Keratinocyte (primary cell): ENCODE data around the gene WDR93. TPM values are rescaled to one million over a fixed set of nuclear protein-coding genes. Genes with fewer than 3 reads are reported as not detected.

Experiments used
- DNase-seq: peaks from one replicate; pipeline ENCODE4 v3.0.0-alpha.2; 2011; ENCODE audit warnings: low read depth, missing footprints, low spot score
- FAIRE-seq: peaks from 2 replicates; lab custom pipeline; 2011; peaks lifted over from hg19 to GRCh38; lab: Jason Lieb, UNC
- H2AFZ ChIP-seq: 2 replicates; pipeline ENCODE4 v1.6.0; 2012; ENCODE audit warnings: low read length, control low read depth, inconsistent platforms; ENCODE audit not compliant: control insufficient read depth
- H3K27ac ChIP-seq: 2 replicates; pipeline ENCODE4 v1.5.1; 2011; ENCODE audit warnings: low read length; ENCODE audit not compliant: control insufficient read depth, insufficient read depth
- H3K27me3 ChIP-seq: 3 replicates; pipeline ENCODE4 v1.6.0; 2011; ENCODE audit warnings: low read length; ENCODE audit not compliant: control insufficient read depth, insufficient read depth; ENCODE audit errors: extremely low read depth
- H3K36me3 ChIP-seq, 2 experiments: 2 replicates in 1 of 2; 3 replicates in 1 of 2; pipeline ENCODE4 v1.5.1; 2011; ENCODE audit warnings: low read length in 2 of 2, mild to moderate bottlenecking in 1 of 2; ENCODE audit not compliant: control insufficient read depth in 2 of 2, insufficient read depth in 2 of 2; ENCODE audit errors: extremely low read depth in 1 of 2
- H3K4me1 ChIP-seq: 3 replicates; pipeline ENCODE4 v1.5.1; 2011; ENCODE audit warnings: low read length; ENCODE audit not compliant: control insufficient read depth, insufficient read depth; ENCODE audit errors: extremely low read depth
- H3K4me2 ChIP-seq: 3 replicates; pipeline ENCODE4 v1.6.0; 2011; ENCODE audit warnings: low read depth, low read length; ENCODE audit not compliant: control insufficient read depth, insufficient read depth; ENCODE audit errors: extremely low read depth
- H3K4me3 ChIP-seq, 3 experiments: fragments of 200-600 bp in 1 of 3; sonication (generic) in 1 of 3; 2 replicates in 2 of 3; 3 replicates in 1 of 3; pipeline ENCODE4 v1.5.1; 2011 to 2016; ENCODE audit warnings: low read length in 3 of 3, mild to moderate bottlenecking in 3 of 3, control low read depth in 2 of 3, inconsistent platforms in 1 of 3, low read depth in 1 of 3, mixed read lengths in 1 of 3, mixed run types in 1 of 3, moderate library complexity in 1 of 3; ENCODE audit not compliant: control insufficient read depth in 2 of 3, insufficient read depth in 2 of 3; ENCODE audit errors: extremely low read depth in 1 of 3
- H3K79me2 ChIP-seq: 2 replicates; pipeline ENCODE4 v1.6.0; 2012; ENCODE audit warnings: low read length; ENCODE audit not compliant: control insufficient read depth, insufficient read depth
- H3K9ac ChIP-seq: 3 replicates; pipeline ENCODE4 v1.6.0; 2011; ENCODE audit warnings: low read length; ENCODE audit not compliant: control insufficient read depth, insufficient read depth; ENCODE audit errors: extremely low read depth
- H3K9me1 ChIP-seq: 3 replicates; pipeline ENCODE4 v1.6.0; 2011; ENCODE audit warnings: low read length; ENCODE audit not compliant: control insufficient read depth, insufficient read depth; ENCODE audit errors: extremely low read depth
- H3K9me3 ChIP-seq: 2 replicates; pipeline ENCODE4 v1.5.1; 2012; ENCODE audit warnings: low read depth, low read length; ENCODE audit not compliant: control insufficient read depth
- H4K20me1 ChIP-seq: 3 replicates; pipeline ENCODE4 v1.6.0; 2011; ENCODE audit warnings: low read length; ENCODE audit not compliant: control insufficient read depth, insufficient read depth; ENCODE audit errors: extremely low read depth
- CTCF ChIP-seq, 3 experiments: IDR thresholded peaks in 1 of 3; conservative IDR thresholded peaks in 1 of 3; optimal IDR thresholded peaks in 1 of 3; 2 replicates in 2 of 3; 3 replicates in 1 of 3; pipeline versions ENCODE3 to v1.5.1; 2011; ENCODE audit warnings: low read length in 3 of 3, mild to moderate bottlenecking in 3 of 3, moderate library complexity in 2 of 3, control low read depth in 1 of 3, inconsistent platforms in 1 of 3; ENCODE audit not compliant: insufficient read depth in 2 of 3; ENCODE audit errors: extremely low read depth in 1 of 3
- EZH2 ChIP-seq: IDR thresholded peaks from one replicate; pipeline ENCODE4 v1.6.1; 2012; ENCODE audit warnings: inconsistent platforms, mild to moderate bottlenecking, low read length, moderate library complexity
- dilution Hi-C: fragments of 300-500 bp; cut with MboI; formaldehyde crosslinking; loops from one replicate; pipeline ENCODE4 v1.7.0; 2020; ENCODE audit warnings: low sequenced_read_pairs; ENCODE audit not compliant: extremely low pct_ligation_motif_present
- polyA plus RNA-seq, 5 experiments: library from polyadenylated mRNA; depleted of rRNA in 3 of 5; stranded (reverse) in 3 of 5; stranded (forward) in 1 of 5; unstranded in 1 of 5; fragments of >200 nt; gene quantifications; 1 replicate in 1 of 5; 2 replicates in 3 of 5; 3 replicates in 1 of 5; pipeline versions ENCODE4 v1.2.1 to v1.2.3, GENCODE V29; 2011 to 2012; ENCODE audit warnings: missing spikeins in 2 of 5, low read depth in 1 of 5, low replicate concordance in 1 of 5

Gene WDR93
- polyA plus RNA-seq, 1 donor (not counting 4 experiments of a cell fraction or from before 2014, with no cell fraction given): 0.05 TPM

- Histone ChIP-seq H3K4me3 (no peak overlapping the region), H4K20me1 (no peaks in the 10 kb centered on the region), H3K27me3 (peaks cover 6% of the 10 kb centered on the region), H3K27ac (no peak overlapping the region), H3K9me3 (no peaks in the 10 kb centered on the region), H3K9ac (no peak overlapping the region), H3K4me1 (peaks cover 3% of the 10 kb centered on the region), H3K36me3 (no peaks in the 10 kb centered on the region), H3K4me2 (no peak overlapping the region), H3K79me2 (no peaks in the 10 kb centered on the region), H2AFZ (no peak overlapping the region), H3K9me1 (no peaks in the 10 kb centered on the region)
- no peak for FAIRE-seq
- dilution Hi-C loops: no loop called here
- no peak for TF ChIP-seq CTCF (optimal IDR thresholded peaks at IDR 0.05 in 1 of 3, IDR thresholded peaks at IDR 0.05 in 1 of 3, conservative IDR thresholded peaks at IDR 0.05 in 1 of 3; ENCODE audit: extremely low read depth in 1 of 3, insufficient read depth in 2 of 3, low read length in 3 of 3)
- TF ChIP-seq EZH2: no peak
- no peak for DNase-seq
These were observed 37.9 kb upstream of the WDR93 start for GRCh38 chr15:89652666-89653065.

DNA sequence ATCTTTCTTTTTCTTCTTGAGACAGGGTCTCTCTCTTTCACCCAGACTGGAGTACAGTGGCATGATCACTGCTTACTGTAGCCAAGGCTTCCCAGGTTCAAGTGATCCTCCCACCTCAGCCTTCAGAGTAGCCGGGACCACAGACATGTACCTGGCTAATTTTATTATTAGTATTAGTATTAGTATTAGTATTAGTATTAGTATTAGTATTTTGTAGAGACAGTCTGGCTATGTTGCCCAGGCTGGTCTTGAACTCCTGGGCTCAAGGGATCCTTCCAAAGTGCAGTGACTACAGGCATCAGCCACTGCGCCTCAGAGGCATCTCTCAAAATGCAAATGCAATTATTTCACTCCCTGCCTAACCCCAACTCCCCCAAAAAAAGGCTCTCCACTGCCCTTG is 37.0 kb upstream of the WDR93 start:
- Histone ChIP-seq H2AFZ (no peak overlapping the region), H3K9ac (no peak overlapping the region), H3K4me1 (peaks cover 3% of the 10 kb centered on the region), H3K79me2 (no peaks in the 10 kb centered on the region), H3K27me3 (peaks cover 6% of the 10 kb centered on the region), H3K36me3 (no peaks in the 10 kb centered on the region), H3K4me2 (no peak overlapping the region), H3K9me1 (no peaks in the 10 kb centered on the region), H4K20me1 (no peaks in the 10 kb centered on the region), H3K9me3 (no peaks in the 10 kb centered on the region), H3K4me3 (no peak overlapping the region), H3K27ac (no peak overlapping the region)
- TF ChIP-seq CTCF (optimal IDR thresholded peaks at IDR 0.05 in 1 of 3, IDR thresholded peaks at IDR 0.05 in 1 of 3, conservative IDR thresholded peaks at IDR 0.05 in 1 of 3; ENCODE audit: extremely low read depth in 1 of 3, insufficient read depth in 2 of 3, low read length in 3 of 3) (no peak), EZH2 (no peak)
- no peak for DNase-seq
- dilution Hi-C loops: no loop called here
- FAIRE-seq: no peak
